Gastroesophageal sphincter (tissue), 3 donors: ENCODE measurements around the gene GJA5.

Source experiments
- EP300 ChIP-seq: sonication (generic); formaldehyde crosslinking; IDR thresholded peaks from one replicate; pipeline ENCODE4 v1.6.1; 2017; ENCODE audit warnings: antibody characterized with exemption, mild to moderate bottlenecking
- POLR2A ChIP-seq, 2 donors: fragments of 450-650 bp; IDR thresholded peaks; one replicate each; pipeline ENCODE4 v1.6.1; 2017; ENCODE audit warnings: antibody characterized with exemption in 2 of 2, mild to moderate bottlenecking in 2 of 2, moderate library complexity in 1 of 2
- POLR2AphosphoS5 ChIP-seq: sonication (generic); formaldehyde crosslinking; IDR thresholded peaks from one replicate; pipeline ENCODE4 v1.6.1; 2017; ENCODE audit warnings: antibody characterized with exemption
- TF ChIP-seq, protein P1 (sequence below), 4 experiments: fragments of 200-600 bp in 2 of 4; fragments of 450-650 bp in 2 of 4; sonication (generic) in 1 of 4; IDR thresholded peaks; one replicate each; pipeline ENCODE4 v1.5.1; 2017 to 2019; ENCODE audit warnings: antibody characterized with exemption in 4 of 4, mild to moderate bottlenecking in 2 of 4, moderate library complexity in 2 of 4

DNA sequence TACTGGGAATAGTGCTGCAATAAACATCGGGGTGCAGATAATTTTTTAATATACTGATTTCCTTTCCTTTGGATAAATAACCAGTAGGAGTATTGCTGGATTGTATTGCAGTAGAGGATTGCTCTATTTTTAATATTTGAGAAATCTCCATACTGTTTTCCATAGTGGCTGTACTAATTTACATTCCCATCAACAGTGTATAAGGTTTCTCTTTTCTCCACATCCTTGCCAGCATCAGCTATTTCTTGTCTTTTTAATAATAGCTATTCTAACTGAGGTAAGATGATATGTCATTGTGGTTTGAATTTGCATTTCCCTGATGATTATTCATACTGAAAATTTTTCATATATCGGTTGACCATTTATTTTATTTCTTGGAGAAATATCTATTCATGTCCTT lies 31.1 kb downstream of the GJA5 start:
- TF ChIP-seq EP300 = no peak
- TF ChIP-seq, protein P1, sequence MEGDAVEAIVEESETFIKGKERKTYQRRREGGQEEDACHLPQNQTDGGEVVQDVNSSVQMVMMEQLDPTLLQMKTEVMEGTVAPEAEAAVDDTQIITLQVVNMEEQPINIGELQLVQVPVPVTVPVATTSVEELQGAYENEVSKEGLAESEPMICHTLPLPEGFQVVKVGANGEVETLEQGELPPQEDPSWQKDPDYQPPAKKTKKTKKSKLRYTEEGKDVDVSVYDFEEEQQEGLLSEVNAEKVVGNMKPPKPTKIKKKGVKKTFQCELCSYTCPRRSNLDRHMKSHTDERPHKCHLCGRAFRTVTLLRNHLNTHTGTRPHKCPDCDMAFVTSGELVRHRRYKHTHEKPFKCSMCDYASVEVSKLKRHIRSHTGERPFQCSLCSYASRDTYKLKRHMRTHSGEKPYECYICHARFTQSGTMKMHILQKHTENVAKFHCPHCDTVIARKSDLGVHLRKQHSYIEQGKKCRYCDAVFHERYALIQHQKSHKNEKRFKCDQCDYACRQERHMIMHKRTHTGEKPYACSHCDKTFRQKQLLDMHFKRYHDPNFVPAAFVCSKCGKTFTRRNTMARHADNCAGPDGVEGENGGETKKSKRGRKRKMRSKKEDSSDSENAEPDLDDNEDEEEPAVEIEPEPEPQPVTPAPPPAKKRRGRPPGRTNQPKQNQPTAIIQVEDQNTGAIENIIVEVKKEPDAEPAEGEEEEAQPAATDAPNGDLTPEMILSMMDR (IDR thresholded peaks at IDR 0.05) = no peak
- TF ChIP-seq POLR2A (IDR thresholded peaks at IDR 0.05) = no peak
- no peak for TF ChIP-seq POLR2AphosphoS5
